ENCODE measurements around the gene VWC2L. TPM values are rescaled to one million over a fixed set of nuclear protein-coding genes. Genes with fewer than 3 reads are reported as not detected.

Gene VWC2L
- total RNA-seq, 1 donor from 2014 or later: not detected

- TF ChIP-seq CTCF (IDR thresholded peaks at IDR 0.05; ENCODE audit: unreplicated experiment): no peak
These were observed 217.2 kb downstream of the VWC2L start for GRCh38 chr2:214628091-214628490.

More at GRCh38 chr2:214628091-214628490, 217.2 kb downstream of the VWC2L start:
- DNase-seq (ENCODE audit: low spot score): no peak
- no peak overlapping the region for H3K4me3 Mint-ChIP-seq (ENCODE audit: unreplicated experiment)
- no peaks in the 10 kb centered on the region for H3K9me3 Mint-ChIP-seq (ENCODE audit: unreplicated experiment)
- no peaks in the 10 kb centered on the region for H3K36me3 Mint-ChIP-seq (ENCODE audit: low read depth, unreplicated experiment)
- no peaks in the 10 kb centered on the region for H3K27me3 Mint-ChIP-seq (ENCODE audit: unreplicated experiment)
- H3K4me1 Mint-ChIP-seq (ENCODE audit: unreplicated experiment): no peaks in the 10 kb centered on the region
- H3K27ac Mint-ChIP-seq (ENCODE audit: unreplicated experiment): no peak overlapping the region
